ENCODE measurements around the gene PPTC7.
"Not testable (repeated sequence)": the region's sequence is repeated elsewhere in the genome, so short reads cannot be mapped to it uniquely, and the experiment has no call there.

Gene PPTC7, protein sequence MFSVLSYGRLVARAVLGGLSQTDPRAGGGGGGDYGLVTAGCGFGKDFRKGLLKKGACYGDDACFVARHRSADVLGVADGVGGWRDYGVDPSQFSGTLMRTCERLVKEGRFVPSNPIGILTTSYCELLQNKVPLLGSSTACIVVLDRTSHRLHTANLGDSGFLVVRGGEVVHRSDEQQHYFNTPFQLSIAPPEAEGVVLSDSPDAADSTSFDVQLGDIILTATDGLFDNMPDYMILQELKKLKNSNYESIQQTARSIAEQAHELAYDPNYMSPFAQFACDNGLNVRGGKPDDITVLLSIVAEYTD

DNA sequence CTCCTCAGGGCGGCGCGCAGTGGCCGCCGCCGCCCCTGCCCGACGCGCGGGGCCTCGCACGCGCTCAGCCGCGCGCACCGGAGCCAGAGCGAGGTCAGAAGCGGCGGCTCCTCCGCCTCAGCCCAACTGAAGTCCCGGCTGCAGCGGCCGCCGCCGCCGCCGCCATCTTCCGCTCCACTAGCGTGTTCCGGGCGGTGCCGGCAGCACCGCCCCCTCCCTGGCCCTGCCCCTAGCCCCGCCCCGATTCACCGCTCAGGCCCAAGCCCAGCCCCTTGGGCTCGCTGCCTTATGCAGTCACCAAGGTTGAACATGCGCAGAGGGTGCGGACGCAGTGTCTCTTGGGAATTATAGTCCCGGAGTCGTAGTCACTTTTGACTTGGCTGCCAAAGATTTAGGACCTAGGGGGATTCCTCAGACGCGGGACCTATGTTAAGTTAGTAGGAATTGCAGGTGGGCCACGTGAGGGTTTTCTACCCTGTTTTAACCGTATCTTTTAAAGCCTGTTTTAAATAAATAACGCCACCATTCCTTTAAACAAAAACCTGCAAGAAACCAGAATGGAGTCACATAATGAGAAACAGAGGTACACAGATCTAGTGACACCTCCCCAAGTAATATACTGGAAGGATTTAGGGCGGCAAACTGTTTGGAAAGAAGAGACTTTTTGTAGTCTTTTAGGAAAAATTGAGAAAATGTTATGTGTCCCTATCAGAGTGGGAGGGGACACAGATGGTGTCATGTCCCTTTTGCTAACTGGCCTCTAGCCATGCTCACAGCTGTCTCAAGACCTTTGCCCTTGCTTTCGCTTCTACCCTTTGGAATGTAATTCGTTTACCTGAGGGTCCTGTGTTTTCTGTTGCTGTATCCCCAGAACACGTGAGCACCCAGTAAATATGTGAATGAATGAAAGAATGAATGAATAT is at the start of gene PPTC7:
Gene PPTC7 (minus strand): TSS at position 182 of the 923 bp plus-strand sequence. CDS start 287 bp downstream, outside the sequence.
- DNase-seq (ENCODE audit: low read depth in 2 of 3, low spot score in 1 of 3): peak; percentile 94 to 97 (median 96)

DNA sequence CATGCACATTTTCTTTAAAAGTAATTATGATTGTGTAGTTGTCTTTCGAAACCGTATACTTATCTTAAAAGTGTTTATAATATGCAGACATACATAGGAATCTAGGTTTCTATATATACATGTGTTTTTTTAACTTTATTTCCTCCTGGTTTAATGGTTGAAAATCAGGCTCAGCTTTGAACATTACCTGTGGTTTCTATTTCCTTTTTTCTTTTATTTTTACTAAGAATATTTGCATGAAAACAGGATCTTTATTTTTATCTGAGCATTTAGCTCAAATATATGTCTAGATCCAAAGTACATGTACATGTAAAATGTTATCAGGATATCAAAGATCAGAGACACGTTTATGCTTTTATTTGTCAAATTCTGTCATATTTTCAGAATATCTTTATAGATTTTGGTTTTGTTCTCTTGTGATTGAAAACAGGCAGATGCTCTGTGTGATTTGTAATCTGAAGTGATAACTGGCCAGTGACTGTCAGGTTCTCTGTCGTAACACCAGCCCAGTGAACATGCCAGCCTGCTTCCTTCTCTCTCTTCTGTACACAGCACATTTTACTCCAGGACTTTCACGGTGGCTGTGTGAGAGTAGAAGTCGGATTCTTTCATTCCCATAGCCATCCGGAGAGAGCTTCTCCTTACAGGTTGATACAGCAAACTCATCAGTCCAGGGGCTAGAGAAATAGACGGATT is 44.5 kb upstream of the PPTC7 start:
- no peak for DNase-seq (ENCODE audit: low read depth in 2 of 3, low spot score in 1 of 3)

DNA sequence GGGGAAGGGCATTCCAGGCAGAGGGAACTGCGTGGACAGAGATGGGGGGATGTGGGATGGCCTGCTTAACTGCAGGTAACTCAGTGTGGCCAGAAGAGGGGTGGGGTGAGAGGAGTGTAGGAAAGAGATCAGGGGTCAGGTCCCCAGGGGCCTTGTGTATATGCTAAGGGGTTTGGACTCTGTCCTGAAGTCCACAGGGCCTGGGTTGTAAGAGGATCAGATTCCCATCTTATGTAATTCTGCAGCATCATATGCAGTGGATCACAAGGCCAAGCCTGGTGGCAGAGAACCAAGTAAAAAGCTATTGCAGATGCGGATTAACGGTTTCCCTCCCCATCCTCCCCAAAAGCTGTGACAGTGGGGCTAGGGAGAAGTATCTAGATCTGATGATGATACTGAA is 39.5 kb upstream of the PPTC7 start:
- DNase-seq (ENCODE audit: low read depth in 2 of 3, low spot score in 1 of 3): no peak

DNA sequence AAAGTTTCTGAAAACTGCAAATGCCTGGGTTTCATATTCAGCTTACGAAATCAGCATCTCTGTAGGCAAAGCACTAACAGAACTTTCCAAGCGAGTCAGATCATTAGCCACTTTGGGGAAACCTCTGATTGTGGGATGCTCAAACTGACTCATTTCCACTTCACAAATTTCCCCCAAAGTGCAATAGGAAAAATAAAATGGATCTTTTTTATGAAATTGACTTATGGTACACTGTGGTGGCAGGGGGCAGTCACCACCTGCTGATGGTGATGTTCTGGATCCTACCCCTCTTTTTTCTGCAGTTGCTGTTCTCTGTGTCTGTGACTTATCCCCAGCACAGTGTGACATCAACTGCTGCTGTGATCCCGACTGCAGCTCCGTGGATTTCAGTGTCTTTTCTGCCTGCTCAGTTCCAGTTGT is 36.4 kb upstream of the PPTC7 start:
- DNase-seq (ENCODE audit: low read depth in 2 of 3, low spot score in 1 of 3): peak; percentile 21 to 33 (median 27)

DNA sequence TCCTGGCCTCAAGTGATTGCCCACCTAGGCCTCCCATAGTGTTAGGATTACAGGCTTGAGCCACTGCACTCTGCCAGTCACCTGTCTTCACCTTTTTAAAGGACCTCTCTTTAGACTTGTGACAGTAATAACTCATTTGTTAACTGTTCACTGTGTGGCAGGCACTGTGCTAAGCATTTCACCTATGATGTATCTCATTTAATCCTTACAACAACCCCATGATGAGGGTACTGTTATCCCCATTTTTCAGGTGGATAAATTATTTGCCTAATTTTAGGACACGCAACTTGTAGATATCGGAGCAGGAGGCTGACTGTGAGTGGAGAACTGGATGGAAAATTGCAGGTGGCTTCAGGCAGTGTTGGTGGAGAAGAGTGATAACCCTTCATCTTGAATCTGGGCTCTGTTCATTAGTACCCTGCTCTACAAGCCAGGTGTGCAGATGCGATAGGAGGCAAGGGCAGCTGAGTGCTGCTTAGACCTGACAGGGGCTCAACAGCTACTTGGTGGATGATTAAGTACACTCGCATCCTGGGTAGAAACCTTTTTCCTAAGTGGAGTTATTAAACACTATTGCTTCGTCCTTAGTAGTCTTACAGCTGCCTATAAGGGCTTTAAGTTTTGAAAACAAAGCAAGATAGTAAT is 33.5 kb upstream of the PPTC7 start:
- no peak for DNase-seq (ENCODE audit: low read depth in 2 of 3, low spot score in 1 of 3)

DNA sequence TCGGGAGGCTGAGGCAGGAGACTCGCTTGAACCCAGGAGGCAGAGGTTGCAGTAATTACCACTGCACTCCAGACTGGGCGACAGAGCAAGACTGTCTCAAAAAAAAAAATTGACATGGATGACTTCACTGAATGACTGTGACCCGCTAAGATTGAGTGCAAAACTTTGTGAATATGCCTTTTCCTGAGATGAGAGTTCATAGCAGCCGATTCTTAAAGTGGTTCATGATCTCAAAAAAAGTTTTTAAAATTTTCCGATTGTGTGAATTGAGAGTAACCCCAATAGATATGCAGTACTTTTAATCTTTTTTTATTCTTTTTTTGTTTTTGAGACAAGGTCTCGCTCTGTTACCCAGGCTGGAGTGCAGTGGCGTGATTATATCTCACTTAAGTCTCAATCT is 32.1 kb upstream of the PPTC7 start:
- DNase-seq (ENCODE audit: low read depth in 2 of 3, low spot score in 1 of 3): no peak

DNA sequence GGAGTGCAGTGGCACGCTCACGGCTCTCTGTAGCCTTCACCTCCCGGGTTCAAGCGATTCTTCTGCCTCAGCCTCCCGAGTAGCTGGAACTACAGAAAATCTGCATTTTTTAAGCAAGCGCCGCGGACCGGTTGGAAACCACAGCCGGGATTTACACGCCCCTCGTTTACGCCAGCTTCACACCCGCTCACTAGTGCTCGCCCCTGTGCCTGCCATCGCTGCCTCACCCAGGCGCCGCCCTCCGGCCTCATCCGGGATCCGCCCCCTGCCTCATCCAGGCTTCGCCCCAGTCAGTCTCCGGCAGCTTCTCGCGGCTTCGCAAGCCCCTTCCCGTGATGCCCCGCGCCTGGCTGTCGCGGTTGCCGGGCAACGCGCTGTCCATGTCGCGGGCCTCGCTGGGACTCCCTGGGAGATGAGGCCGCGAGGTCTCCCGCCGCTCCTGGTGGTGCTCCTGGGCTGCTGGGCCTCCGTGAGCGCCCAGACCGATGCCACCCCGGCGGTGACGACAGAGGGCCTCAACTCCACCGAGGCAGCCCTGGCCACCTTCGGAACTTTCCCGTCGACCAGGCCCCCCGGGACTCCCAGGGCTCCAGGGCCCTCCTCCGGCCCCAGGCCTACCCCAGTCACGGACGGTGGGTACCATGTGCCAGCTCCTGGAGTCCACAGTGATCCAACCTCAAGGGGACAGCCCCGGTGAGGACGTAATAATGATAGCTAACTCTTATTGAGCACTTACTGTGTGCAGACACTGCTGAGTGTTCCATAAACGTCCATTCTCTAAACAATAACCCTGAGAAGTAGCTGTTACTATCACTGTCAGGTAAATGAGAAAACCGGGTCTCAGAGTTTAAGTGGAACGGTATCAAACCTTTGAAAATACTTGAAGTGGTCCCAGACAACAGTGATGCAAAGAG is 30.9 kb upstream of the PPTC7 start, which contains the start of gene TCTN1:
Gene TCTN1 (plus strand): TSS at position 359 of the 914 bp plus-strand sequence. CDS start 54 bp downstream, at position 413.
- DNase-seq (ENCODE audit: low read depth in 2 of 3, low spot score in 1 of 3): peak; percentile 94 to 98 (median 94)

DNA sequence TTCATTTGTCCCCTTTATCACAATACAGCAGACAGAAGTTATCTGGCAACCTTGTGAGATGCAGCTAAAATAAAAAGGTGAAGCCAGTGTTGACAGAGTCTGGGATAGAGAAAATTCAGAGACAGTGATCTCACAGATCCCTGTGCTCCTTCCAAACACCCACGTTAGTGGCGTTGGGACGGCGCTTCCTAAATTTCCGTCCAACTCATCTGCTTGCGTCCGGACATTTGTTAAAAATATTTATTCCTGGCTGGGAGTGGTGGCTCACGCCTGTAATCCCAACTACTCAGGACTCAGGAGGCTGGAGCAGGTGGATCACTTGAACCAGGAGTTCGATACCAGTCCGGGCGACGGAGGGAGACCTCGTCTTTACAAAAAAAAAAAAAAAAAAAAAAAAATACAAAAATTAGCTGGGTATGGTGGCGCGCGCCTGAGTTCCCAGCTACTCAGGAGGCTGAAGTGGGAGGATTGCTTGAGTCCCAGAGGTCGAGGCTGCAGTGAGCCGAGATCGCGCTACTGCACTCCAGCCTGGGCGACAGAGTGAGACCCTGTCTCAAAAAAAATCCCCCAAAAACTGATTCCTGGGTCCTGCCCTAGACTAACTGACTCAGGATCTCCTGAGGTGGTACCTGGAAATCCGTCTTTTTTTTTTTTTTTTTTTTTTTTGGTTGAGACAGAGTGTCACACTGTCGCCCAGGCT is 30.1 kb upstream of the PPTC7 start:
- no peak for DNase-seq (ENCODE audit: low read depth in 2 of 3, low spot score in 1 of 3)

DNA sequence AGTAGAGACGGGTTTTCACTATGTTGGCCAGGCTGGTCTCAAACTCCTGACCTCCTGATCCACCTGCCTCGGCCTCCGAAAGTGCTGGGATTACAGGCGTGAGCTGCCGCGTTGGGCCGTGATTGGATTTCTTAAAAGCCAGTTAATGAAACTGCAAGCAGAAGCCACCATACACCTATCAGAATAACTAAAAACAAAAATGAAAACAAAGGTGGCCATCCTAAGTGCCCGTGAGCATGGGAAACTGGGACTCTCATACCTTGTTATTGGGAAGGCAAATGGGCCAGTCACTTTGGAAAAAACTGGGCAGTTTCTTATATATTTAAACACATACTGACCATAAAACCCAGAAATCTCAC is 23.1 kb upstream of the PPTC7 start:
- DNase-seq (ENCODE audit: low read depth in 2 of 3, low spot score in 1 of 3): no peak

DNA sequence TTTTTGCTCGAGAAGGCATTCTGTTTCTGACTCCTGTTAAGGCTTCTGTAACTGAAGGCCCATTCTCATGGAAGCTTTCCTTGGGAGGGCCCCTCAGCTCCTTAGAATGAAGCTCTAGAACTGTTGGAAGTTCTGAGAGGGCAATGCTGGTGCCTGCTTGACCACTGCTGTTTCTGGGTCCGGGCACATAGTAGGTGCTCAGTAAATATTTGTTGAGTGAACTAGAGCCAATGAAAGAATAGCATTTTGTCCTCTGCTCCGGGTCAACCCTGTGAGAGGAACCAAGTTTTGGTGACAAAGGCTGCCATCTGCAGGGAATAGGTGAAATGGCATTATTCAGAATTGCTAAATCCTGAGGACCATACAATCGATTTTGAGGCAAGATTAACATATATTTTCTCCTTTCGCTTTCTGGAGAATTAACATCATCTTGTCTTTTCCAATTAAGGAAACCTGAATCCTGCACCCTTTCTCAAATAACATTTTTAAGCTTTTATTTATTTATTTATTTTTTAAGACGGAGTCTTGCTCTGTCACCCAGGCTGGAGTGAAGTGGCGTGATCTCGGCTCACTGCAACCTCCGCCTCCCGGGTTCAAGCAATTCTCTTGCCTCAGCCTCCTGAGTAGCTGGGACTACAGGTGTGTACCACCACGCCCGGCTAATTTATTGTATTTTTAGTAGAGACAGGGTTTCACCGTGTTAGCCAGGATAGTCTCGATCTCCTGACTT is 19.1 kb upstream of the PPTC7 start:
- not testable (repeated sequence) for DNase-seq (ENCODE audit: low read depth in 2 of 3, low spot score in 1 of 3)

DNA sequence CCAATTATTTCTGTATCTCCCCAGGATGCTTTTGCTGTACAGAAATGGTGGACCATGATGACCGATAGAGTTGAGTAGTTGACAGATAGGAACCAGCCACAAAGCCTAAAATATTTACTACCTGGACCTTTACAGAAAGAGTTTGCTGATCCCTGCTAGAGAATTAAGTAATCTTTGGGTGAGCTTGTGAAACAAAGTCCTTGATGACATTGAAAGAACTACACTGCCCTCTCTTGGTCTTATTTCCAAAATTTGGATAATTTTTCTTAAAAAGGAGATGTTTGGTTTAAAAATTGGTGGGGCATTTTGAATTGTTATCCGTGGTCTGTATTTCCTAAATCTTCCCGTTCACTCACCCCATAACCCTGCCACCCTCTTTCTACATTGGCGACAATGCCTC is 17.1 kb upstream of the PPTC7 start:
- no peak for DNase-seq (ENCODE audit: low read depth in 2 of 3, low spot score in 1 of 3)

DNA sequence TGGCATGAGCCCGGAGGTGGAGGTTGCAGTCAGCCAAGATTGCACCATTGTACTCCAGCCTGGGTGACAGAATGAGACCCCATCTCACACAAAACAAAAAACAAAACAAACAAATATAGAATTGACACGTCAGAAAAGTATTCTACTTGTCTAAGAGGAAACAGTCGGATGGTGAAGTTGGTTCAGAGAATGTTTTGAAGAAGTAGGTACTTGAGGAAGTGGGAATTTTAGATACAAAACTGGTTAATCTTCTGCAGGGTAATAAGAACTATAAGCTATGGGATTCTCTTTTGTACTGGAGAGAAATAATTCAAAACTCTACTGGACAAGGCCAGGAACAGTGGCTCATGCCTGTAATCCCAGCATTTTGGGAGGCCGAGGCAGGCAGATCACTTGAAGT is 16.2 kb upstream of the PPTC7 start:
- no peak for DNase-seq (ENCODE audit: low read depth in 2 of 3, low spot score in 1 of 3)

DNA sequence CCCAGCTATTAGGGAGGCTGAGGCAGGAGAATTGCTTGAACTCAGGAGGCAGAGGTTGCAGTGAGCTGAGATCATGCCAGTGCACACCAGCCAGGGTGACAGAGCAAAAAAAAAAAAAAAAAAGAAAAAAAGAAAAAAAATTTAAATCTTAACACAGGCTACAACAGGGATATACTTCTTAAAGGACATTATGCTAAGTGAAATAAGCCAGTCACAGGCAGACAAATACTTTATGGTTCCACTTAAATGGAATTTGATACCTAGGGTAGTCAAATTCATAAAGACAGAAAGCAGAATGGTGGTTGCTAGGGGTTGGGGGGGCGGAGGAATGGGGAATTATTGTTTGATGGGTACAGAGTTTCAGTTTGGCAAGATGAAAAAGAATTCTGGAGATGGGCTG is 14.8 kb upstream of the PPTC7 start:
- DNase-seq (ENCODE audit: low read depth in 2 of 3, low spot score in 1 of 3): no peak

DNA sequence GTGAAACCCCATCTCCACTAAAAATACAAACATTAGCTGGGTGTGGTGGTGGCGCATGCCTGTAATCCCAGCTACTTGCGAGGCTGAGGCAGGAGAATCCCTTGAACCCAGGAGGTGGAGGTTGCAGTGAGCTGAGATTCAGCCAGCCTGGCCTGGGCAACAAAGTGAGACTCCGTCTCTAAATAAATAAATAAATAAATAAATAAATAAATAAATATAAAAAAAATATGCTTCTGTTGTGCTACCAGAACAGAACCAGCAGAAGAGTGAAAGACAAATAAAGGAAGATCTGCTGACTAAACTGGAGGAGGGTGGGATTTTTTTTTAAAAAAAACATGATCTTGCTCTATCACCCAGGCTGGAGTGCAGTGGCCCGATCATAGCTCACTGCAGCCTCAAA is 9.8 kb upstream of the PPTC7 start:
- DNase-seq (ENCODE audit: low read depth in 2 of 3, low spot score in 1 of 3): not testable (repeated sequence)

DNA sequence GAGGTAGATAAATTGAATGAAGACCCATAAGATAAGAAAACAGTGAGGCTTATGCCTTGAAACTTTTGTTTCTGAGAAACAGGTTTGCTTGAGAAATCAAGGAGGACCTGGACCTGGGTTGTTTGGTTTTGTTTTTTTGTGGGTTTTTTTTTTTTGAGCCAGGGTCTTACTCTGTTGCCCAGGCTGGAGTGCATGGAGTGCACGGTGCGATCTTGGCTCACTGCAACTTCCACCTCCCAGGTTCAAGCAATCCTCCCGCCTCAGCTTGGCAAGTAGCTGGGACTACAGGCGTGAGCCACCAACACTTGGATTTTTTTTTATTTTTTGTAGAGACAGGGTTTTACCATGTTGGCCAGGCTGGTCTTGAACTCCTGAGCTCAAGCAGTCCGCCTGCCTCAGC is 9.0 kb upstream of the PPTC7 start:
- no peak for DNase-seq (ENCODE audit: low read depth in 2 of 3, low spot score in 1 of 3)

DNA sequence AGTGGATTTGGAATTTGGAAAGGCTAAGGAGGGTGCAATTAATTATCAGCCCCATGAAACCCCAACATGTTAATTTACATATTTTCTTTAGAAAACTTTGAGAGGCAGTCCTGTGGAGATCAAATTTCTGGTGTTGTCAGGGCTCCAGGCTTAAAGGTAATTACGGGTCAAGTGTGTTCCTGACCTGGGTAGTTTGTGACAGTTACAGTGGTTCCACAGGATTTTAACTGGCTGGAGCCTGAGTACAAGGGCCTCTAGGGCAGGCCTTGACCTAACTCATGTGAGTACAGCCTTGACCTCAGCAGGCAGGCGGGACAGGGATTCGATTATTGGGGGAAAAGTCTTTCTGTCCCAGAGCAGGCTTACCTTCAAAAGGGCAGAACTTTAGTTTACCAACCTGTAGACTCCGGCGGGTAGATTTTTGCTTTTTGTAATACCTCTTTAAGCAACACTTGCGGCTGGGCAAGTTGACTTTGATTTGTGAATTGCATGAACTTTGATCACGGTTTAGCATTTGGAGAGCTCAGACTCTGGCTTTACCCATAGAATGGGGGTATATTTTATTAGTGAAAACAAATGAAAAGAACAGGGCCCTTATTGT is 8.4 kb upstream of the PPTC7 start:
- DNase-seq (ENCODE audit: low read depth in 2 of 3, low spot score in 1 of 3): no peak

DNA sequence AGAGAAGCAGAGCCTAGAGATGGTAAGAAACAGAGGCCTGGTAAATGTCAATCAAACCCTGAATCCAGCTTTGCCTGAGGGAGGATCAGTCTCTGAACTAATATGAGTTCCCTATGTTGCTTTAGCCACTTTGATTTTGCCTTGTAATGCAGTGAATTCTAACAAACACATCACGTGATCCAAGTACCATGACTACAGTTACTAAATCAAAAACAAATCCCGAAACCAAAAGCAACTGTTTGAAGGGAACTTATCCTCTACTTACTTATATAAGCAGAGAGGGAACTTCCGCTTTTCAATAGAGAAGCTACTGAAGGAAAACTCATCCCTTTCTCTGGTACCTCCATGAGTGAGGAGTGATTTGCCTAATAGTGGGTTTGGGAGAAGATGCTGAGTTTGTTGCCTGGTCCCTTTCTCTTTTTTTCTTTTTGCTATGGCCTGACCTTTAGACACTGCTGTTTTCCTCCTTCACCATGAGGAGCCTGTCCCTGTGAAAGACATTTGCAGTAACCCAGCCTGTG is 7.7 kb upstream of the PPTC7 start:
- no peak for DNase-seq (ENCODE audit: low read depth in 2 of 3, low spot score in 1 of 3)

DNA sequence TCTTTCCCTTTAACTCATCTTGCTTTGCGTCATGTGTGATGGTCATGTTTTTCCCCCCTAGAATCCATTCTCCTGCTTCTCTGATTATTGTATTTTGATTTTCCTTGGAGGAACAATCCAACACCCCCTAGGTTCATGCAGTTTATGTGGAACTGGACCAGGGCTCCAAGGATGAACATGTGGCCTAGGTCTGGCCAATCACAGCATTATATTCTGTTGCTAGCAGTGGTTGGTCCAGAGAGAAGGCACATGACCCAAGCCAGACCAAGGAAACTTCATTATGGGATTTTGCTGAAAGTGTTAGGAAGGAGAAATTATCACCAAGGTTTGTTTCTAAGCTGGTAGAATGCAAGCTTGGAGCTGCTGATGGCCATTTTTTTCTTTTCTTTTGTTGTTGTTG is 6.9 kb upstream of the PPTC7 start:
- no peak for DNase-seq (ENCODE audit: low read depth in 2 of 3, low spot score in 1 of 3)
